TTC549 (cell line): ENCODE data around the gene TYMP.
"Not testable (repeated sequence)": the region's sequence is repeated elsewhere in the genome, so short reads cannot be mapped to it uniquely, and the experiment has no call there.

Experiments
- FAIRE-seq: peaks from 2 replicates; lab custom pipeline; 2012; peaks lifted over from hg19 to GRCh38; lab: Jason Lieb, UNC

TYMP gene

DNA sequence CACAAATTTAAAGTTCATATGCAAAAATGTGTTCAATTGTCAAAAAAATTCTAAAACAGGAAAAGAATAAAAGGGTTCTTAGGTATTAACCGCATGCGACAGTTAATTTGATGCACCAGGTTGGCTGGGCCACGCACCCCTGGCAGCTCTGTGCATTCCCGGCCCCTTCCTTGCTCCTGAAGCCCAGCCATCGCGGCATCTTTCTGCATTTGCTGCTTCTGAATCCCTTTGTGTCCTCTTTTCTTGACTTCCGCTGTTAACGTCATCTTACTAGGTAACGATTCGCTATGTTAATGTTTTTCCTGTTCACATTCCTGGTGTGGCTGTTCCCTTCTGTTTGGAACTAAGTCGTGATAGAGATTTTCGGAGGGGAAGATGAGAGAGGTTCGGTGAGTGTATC lies 8.0 kb upstream of the TYMP start:
- FAIRE-seq: no peak

GRCh38 chr22:50536226-50536625 lies 6.4 kb upstream of the TYMP start:
- FAIRE-seq: no peak

- no peak for FAIRE-seq
These were observed 5.3 kb upstream of the TYMP start for GRCh38 chr22:50535113-50535512.

GRCh38 chr22:50533856-50534711 lies 4.3 kb upstream of the TYMP start:
- FAIRE-seq: not testable (repeated sequence)

GRCh38 chr22:50532824-50533796 lies 3.3 kb upstream of the TYMP start:
- FAIRE-seq: no peak

- no peak for FAIRE-seq
These were observed 2.3 kb upstream of the TYMP start for GRCh38 chr22:50531962-50532674.

DNA sequence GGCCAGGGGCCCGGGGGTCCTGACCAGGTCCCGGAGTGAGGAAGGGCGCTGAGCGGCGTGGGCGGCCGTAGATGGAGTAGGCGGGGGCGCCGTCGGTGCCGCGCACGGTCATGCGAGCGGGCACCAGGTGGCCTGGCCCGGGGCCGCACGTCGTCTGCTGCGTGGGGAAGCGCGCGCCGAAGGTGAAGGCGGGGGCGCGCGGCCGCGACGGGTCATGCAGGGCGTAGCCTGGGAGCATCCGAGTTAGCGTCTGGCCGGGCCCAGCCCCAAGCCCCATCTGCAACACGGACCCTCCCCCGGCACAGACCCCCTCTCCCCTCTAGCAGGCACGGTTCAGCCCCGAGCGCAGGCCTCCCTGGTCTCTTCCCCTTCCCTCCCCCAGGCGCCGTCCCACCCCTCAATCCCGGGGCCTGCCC lies 1.7 kb upstream of the TYMP start:
- no peak for FAIRE-seq

DNA sequence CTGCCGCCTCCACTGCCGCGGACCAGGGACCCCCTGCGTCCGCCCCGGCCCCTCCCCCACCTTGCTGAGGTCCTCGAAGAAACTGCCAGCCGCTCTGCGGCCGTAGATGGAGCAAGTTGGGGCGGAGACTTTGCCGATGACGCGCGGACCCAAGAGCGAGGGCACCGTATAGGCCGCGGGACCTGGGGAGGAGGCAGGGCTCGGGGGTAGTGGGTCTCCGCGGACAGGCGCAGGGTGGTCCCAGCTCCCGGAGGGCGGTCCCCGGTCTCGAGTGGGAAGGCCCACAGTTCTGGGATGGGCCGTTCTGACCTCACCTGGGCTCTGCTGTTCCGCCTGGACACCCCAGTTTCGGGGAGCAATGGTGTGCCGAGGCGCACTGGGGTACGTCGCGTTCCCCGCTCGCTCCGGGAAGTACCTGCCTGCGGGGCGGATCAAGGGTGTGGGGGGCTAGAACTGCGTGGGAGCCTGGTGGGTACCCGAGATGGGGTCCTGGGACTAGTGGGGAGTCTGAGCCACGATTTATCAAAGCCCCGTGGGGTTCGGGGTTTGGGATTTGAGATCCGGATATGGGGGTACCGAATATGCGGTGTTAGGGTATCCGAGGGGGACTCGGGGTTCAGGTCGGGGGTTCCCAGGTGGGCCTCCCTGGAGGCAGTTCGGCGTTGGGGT lies 1.2 kb upstream of the TYMP start:
- no peak for FAIRE-seq

DNA sequence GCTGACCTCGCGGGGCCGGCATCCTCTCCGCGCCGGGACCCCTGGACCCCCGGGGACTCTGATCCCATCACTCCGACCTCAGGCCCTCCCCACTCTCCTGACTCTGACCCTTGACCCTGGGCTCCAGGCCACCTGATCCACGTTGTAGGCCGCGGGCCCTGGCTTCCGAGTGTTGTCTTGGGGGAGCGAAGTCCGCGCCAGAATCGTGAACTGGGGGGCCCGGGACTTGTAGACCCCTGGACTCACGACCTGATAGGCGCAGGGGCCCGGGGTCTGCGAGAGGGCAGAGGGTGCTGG lies 716 bp upstream of the TYMP start:
- FAIRE-seq: no peak

DNA sequence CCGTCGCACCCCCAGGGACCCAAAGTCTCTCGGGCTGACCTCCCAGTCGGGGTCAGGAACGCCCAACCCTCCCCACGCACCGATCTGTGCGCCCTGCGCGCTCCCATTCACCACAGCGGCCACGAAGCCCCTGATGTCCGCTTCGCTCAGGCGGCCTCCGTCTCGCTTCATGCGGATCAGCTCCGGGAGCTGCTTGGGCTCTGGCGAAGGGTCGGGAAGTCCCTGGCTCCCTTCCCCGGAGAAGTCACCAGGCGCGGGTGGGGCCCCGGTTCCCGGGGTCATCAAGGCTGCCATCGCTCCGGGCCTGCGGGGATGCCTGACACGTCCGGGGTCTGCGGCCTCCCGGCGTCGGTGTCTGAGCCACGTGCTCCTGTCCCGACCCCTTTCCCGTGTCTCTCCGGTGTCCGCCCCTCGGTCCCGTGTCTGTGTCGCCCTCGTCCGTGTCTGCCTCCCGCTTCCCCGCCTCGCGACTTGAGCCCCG lies 356 bp downstream of the TYMP start:
- no peak for FAIRE-seq

GRCh38 chr22:50528682-50529415 lies 963 bp downstream of the TYMP start:
- no peak for FAIRE-seq

DNA sequence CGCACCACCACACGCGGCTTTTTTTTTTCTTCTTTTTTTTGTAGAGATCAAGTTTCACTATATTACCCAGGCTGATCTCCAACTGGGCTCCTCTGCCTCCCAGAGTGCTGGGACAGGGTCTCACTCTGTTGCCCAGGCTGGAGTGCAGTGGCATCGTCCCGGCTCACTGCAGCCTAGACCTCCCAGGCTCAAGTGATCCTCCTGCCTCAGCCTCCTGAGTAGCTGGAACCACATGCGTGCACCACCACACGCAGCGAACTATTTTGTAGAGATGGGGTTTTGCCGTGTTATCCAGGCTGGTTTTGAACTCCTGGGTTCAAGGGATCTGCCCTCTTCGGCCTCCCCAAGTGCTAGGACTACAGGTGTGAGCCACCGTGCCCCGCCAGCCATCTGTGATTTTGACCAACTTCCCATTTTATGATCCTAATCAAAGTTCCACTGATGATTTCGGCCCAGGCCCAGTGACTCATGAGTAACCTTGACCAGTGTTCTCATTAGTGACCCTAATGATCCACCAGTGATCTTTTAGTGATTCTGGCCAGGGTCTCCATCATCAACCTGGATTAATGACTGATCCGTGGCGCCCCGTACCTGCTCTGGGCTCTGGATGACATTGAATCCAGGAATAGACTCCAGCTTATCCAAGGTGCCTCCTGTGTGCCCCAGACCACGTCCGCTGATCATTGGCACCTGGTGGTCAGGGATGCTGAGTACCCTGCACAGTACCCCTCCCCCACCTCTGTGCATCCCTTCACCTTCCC lies 1.7 kb downstream of the TYMP start:
- no peak for FAIRE-seq

DNA sequence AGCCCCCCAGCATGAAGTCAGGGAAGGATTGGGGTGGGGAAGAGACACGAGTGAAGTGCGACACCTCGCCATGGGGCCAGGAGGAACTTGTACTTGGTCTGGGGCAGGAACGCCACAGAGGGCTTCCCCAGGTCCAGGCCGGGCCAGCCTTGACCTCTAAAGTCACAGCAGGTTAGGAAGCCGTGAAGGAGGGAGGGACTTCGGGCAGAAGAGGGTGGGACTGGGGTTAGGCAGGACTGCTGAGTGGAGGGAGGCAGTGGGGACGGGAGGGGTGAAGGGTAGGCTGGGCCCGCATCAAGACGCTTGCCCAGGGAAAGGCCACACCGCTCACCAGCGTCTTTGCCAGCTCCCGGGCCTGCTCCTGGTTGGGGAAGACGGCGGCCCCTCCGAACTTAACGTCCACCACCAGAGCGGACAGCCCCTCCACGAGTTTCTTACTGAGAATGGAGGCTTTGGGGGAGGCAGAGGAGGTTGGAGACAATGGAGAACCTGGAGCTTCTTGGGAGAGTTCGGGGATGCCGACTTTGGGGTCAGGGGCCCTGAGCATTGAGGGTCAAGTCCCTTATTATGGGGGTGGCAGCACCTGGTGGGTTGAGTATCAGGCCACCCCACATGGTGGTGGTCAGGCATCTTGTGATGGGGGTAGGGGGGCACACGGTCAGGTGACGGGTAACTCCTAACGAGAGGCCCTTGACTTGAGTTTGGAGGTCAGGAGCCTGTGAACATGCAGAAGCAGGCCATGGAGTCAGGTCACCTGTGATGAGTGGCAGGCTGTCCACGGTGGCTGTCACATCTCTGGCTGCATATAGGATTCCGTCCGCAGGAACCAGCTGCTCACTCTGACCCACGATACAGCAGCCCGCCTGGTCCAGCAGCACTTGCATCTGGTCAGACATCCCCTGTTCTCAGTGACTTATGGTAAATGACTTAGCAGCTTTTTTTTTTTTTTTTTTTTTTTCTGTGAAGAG lies 2.7 kb downstream of the TYMP start:
- FAIRE-seq: no peak

DNA sequence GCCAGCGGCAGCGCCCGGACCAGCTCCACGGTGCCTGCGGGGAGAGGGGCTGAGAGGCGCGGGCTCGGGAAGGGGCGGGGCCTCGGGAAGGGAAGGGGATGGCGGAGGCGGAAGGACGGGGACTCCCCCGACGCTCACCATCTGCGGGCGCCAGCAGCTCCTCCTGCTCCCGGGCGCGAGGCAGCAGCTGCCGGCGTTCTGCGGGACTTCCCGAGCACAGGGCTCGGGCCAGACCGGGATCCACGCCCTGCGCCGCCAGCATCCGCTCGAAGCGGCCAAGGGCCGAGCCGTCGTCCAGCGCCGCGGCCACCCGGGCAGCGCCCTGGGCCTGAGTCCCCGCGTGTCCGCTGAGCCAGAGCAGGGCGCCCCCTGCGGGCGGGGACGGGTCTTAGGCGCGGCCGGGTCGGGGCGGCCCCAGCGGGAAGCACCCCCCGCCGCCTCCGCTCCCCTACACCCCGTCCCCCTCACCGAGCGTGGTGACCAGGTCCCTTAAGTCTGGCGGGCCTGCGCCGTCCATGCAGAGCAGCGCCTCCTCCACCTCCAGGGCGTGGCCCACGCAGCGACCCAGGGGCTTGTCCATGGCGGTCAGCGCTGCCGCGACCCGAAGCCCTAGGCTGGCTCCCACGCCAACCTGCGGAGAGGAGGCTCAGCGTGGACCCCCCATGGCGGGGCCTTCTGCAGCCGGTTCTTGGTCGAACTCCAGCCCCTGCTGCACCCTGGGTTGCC lies 3.5 kb downstream of the TYMP start:
- no peak for FAIRE-seq

GRCh38 chr22:50525858-50526107 lies 4.0 kb downstream of the TYMP start:
- FAIRE-seq: no peak

DNA sequence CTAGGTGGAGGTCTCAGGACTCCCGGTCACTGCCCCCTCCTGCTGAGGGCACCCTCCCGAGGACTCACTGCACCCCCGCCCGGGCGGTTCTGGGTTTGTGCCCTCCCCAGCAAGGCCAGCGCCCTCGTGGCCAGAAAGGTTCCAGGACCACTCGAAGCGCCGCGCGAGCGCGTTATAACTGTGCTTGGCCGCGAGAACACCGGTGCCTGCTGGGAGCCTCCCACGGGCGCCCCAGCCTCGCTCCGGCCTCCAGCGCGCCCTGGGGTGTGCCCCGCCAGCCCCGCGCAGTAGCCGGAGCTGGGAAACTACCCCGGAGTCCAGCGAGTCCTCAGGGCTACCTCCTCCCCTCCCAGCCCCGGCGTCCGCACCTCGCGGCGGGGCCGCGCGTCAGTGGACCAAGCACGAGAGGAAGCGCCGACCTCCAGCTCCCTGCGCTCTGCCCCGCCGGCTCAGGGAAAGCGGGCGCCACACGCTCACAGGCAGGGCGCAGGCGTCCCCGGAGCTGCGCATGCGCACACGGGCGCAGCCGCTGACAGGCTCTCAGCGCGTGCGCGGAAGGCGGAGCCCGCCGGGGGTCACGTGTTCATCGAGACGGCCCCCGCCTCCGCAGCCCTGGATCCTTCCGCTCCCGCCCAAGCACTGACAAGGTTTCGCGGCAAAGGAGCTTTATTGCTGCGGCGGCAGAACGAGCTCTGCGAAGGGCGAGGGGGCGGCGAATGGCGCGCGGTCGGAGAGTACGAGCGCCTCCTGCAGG lies 4.5 kb downstream of the TYMP start, which contains the start of gene SCO2:
TSS of gene SCO2 (minus strand) at position 495 of the 754 bp plus-strand sequence. CDS start 1,187 bp downstream, outside the sequence.
- peak; percentile 37 for FAIRE-seq

GRCh38 chr22:50524676-50525103 lies 5.1 kb downstream of the TYMP start:
- FAIRE-seq: no peak
